GM10248 (cell line): ENCODE data around the gene BBX.

ENCODE experiments used
- CTCF ChIA-PET: fragments of 300-600 bp; sonication (Branson Sonifier 250); formaldehyde crosslinking; extraction: SDS; loops from one replicate; lab custom pipeline; 2021; ENCODE audit warnings: antibody characterized with exemption; lab: Yijun Ruan, JAX
- POLR2A ChIA-PET: fragments of 350-650 bp; sonication (Branson Sonifier 250); formaldehyde crosslinking; extraction: SDS; loops from one replicate; lab custom pipeline; 2020; ENCODE audit warnings: antibody characterized with exemption; lab: Yijun Ruan, JAX
- DNase-seq: peaks from one replicate; pipeline ENCODE4 v3.0.0; 2012; ENCODE audit errors: extremely low spot score
- CTCF ChIP-seq: IDR thresholded peaks from 2 replicates; pipeline ENCODE4 v1.5.1; 2012; ENCODE audit warnings: mild to moderate bottlenecking, low read depth; ENCODE audit errors: extremely low read depth, missing control alignments, control extremely low read depth

Gene BBX

DNA sequence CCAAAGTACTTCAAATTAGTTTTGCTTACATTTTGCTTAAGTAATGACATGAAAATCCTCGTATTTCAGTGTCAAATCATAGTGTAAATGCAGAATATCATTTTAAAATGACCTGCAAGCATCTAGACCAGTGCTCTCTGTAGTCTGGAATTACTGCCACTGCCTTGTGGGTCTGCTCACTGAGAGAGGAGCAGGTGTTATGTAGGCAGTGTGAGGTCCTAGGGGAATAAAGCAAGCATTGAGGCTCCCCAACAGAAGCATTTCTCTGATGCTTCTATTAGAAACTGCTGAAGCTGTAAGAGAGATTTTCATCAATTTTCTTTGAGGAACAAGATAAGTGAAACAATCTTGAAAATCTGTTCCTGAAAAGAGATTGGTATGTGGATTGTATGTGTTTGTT lies 253.2 kb downstream of the BBX start:
- DNase-seq: no peak
- CTCF ChIA-PET: no interaction called here
- no peak for TF ChIP-seq CTCF
- POLR2A ChIA-PET: no interaction called here

- no peak for TF ChIP-seq CTCF
- CTCF ChIA-PET: no interaction called here
- DNase-seq: no peak
- POLR2A ChIA-PET: no interaction called here
These were observed 258.5 kb downstream of the BBX start for GRCh38 chr3:107781253-107781652.

GRCh38 chr3:107782054-107782453 lies 259.3 kb downstream of the BBX start:
- no peak for TF ChIP-seq CTCF
- ChIA-PET CTCF (interaction anchor here (1.0 kb wide), 1 partner anchor 8 kb away, joined by 3 read pairs; no protein-coding TSS in a partner anchor), POLR2A (no interaction called here)
- no peak for DNase-seq

- CTCF ChIA-PET: no interaction called here
- TF ChIP-seq CTCF: no peak
- POLR2A ChIA-PET: no interaction called here
- no peak for DNase-seq
These were observed 267.9 kb downstream of the BBX start for GRCh38 chr3:107790612-107791011.

DNA sequence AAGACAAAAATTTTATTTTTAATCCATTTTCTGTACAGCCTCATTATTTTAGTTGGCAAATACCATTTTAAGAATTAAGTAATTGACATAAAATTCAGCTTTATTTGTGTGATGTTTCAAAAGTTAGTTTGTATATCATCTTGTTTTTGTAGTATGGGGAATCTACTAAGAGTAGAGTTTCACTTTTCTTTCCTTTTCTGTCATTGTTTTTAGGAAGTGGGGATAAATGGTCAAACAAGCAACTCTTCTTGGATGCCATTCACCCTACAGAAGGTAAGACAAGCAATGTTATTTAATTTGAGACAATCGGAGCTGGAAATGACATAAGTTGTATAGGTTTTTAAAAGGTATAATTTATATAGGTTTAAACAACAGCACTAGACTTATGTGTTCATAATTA lies 268.3 kb downstream of the BBX start:
- DNase-seq: no peak
- CTCF ChIA-PET: no interaction called here
- TF ChIP-seq CTCF: no peak
- POLR2A ChIA-PET: no interaction called here

DNA sequence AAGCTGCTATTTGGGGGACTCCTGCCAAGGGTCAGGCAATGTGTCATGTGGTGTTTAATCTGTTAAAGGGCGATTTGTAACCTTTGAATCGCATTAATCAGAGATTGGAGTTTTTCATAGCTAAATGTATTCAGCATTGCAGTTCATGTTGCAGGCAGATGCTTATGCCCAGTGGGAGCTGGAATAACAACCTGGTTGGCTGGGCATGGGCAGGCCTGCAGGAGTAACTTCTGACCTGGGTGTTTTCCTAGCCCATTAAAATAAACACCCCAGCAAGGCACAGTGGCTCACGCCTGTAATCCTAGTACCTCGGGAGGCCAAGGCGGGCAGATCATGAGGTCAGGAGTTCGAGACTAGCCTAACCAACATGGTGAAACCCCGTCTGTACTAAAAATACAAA lies 268.7 kb downstream of the BBX start:
- DNase-seq: no peak
- ChIA-PET POLR2A (no interaction called here), CTCF (no interaction called here)
- no peak for TF ChIP-seq CTCF
